ENCODE measurements around the gene CYB561A3. TPM values are rescaled to one million over a fixed set of nuclear protein-coding genes. Genes with fewer than 3 reads are reported as not detected.
A peak's percentile ranks its signal among the peaks of the same experiment; 100 is the strongest.

CYB561A3 gene
- total and polyA plus RNA-seq, 2 of the 13 experiments (the other 11 are each of a cell fraction or from before 2014, with no cell fraction given), result 11.4 to 14.9 TPM

DNA sequence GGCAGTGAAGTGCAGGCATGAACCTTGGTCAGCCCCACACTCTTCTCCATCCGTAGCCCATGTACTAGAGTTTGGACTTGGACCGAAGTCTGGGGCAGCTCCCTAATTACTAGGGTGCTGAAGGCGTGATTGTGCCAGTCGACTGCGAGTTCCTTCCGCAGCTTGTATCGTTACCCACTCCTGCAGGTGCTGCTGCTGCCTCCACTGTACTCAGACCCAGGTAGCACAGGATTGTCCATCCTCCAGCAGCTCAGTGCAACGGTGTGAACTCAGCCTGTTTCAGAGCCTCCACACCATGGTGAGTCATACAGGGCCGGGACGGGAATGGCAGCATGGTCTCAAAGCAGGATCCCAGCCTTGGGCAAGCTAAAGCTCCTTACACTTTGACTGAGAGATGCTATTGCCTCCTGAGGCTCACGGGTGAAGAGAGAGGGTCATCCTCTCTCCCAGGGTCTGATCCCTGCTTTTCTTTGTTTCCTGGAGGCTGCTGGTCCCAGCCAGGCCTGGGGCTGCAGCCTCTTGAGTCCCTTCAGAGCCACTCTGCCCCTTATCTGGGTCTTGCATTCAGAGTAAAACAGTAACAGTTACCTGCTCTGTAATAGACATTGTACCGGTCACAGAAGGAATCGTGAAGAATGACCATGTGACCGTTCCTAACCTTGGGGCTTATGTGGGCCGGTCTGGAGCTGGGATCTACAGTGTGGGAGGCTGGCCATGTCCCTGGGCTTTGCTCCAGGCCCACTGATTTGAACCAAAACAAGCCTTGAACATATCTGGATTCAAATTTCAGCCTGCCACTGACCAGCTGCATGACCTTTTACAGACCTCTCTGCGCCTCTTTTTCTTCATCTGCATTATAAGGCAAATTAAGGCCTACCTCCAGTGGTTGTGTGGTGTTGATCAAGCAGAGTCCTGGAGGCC lies 27.0 kb downstream of the CYB561A3 start (continued):
- TF ChIP-seq, protein P1, sequence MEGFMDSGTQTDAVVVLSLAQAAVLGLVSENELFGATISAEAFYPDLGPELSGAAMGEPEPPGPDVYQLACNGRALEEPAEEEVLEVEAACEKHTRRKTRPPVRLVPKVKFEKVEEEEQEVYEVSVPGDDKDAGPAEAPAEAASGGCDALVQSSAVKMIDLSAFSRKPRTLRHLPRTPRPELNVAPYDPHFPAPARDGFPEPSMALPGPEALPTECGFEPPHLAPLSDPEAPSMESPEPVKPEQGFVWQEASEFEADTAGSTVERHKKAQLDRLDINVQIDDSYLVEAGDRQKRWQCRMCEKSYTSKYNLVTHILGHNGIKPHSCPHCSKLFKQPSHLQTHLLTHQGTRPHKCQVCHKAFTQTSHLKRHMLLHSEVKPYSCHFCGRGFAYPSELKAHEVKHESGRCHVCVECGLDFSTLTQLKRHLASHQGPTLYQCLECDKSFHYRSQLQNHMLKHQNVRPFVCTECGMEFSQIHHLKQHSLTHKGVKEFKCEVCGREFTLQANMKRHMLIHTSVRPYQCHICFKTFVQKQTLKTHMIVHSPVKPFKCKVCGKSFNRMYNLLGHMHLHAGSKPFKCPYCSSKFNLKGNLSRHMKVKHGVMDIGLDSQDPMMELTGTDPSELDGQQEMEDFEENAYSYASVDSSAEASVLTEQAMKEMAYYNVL (CRISPR knock-in tag; IDR thresholded peaks at IDR 0.05; ENCODE audit: borderline replicate concordance), result peak; percentile 9; the same call in 1 of the 2 replicates
- TF ChIP-seq ZNF724P (CRISPR knock-in tag; IDR thresholded peaks at IDR 0.05; ENCODE audit: borderline replicate concordance) (no peak), ZFP36L1 (CRISPR knock-in tag; IDR thresholded peaks at IDR 0.05) (no peak; the same call in 1 of the 2 replicates), RAD51 (IDR thresholded peaks at IDR 0.05; ENCODE audit: borderline replicate concordance) (no peak), ZNF788 (CRISPR knock-in tag; IDR thresholded peaks at IDR 0.05; ENCODE audit: borderline replicate concordance) (peak; percentile 61; the same call in 1 of the 2 replicates), ZNF644 (CRISPR knock-in tag; IDR thresholded peaks at IDR 0.05; ENCODE audit: low read depth) (peak; percentile 44), ZNF264 (CRISPR knock-in tag; IDR thresholded peaks at IDR 0.05) (no peak), ZNF460 (CRISPR knock-in tag; IDR thresholded peaks at IDR 0.05; ENCODE audit: borderline replicate concordance) (no peak), IKZF4 (CRISPR knock-in tag; IDR thresholded peaks at IDR 0.05; ENCODE audit: borderline replicate concordance, low read depth, not compliant biosample characterization) (peak; percentile 73), GATA4 (IDR thresholded peaks at IDR 0.05; ENCODE audit: borderline replicate concordance, low read depth) (no peak)
- TF ChIP-seq, protein P2, sequence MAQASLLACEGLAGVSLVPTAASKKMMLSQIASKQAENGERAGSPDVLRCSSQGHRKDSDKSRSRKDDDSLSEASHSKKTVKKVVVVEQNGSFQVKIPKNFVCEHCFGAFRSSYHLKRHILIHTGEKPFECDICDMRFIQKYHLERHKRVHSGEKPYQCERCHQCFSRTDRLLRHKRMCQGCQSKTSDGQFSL (CRISPR knock-in tag; IDR thresholded peaks at IDR 0.05), result no peak
- TF ChIP-seq, protein P3, sequence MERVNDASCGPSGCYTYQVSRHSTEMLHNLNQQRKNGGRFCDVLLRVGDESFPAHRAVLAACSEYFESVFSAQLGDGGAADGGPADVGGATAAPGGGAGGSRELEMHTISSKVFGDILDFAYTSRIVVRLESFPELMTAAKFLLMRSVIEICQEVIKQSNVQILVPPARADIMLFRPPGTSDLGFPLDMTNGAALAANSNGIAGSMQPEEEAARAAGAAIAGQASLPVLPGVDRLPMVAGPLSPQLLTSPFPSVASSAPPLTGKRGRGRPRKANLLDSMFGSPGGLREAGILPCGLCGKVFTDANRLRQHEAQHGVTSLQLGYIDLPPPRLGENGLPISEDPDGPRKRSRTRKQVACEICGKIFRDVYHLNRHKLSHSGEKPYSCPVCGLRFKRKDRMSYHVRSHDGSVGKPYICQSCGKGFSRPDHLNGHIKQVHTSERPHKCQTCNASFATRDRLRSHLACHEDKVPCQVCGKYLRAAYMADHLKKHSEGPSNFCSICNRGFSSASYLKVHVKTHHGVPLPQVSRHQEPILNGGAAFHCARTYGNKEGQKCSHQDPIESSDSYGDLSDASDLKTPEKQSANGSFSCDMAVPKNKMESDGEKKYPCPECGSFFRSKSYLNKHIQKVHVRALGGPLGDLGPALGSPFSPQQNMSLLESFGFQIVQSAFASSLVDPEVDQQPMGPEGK (CRISPR knock-in tag; IDR thresholded peaks at IDR 0.05), result 0 out of 2 replicates have a peak, but pooled peaks have one; percentile 14
- TF ChIP-seq, protein P4, sequence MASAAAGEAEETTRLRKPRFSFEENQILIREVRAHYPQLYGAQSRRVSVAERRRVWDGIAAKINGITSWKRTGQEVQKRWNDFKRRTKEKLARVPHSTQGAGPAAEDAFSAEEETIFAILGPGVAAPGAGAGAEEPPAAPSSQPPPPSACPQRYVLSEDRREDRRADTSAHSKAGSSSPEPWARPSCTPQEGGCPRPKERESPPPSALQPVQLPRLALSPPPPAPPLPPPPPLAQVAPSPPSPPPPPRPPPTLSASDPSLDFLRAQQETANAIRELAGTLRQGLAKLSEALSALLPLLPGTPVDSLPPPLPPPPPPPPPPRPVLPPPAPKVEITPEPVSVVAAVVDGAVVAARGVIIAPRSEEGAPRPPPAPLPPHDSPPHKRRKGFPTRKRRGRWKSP (CRISPR knock-in tag; IDR thresholded peaks at IDR 0.05), result peak; percentile 12; the same call in 1 of the 2 replicates
- TF ChIP-seq, protein P5, sequence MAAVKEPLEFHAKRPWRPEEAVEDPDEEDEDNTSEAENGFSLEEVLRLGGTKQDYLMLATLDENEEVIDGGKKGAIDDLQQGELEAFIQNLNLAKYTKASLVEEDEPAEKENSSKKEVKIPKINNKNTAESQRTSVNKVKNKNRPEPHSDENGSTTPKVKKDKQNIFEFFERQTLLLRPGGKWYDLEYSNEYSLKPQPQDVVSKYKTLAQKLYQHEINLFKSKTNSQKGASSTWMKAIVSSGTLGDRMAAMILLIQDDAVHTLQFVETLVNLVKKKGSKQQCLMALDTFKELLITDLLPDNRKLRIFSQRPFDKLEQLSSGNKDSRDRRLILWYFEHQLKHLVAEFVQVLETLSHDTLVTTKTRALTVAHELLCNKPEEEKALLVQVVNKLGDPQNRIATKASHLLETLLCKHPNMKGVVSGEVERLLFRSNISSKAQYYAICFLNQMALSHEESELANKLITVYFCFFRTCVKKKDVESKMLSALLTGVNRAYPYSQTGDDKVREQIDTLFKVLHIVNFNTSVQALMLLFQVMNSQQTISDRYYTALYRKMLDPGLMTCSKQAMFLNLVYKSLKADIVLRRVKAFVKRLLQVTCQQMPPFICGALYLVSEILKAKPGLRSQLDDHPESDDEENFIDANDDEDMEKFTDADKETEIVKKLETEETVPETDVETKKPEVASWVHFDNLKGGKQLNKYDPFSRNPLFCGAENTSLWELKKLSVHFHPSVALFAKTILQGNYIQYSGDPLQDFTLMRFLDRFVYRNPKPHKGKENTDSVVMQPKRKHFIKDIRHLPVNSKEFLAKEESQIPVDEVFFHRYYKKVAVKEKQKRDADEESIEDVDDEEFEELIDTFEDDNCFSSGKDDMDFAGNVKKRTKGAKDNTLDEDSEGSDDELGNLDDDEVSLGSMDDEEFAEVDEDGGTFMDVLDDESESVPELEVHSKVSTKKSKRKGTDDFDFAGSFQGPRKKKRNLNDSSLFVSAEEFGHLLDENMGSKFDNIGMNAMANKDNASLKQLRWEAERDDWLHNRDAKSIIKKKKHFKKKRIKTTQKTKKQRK (IDR thresholded peaks at IDR 0.05; ENCODE audit: low read length), result no peak
- TF ChIP-seq, protein P6, sequence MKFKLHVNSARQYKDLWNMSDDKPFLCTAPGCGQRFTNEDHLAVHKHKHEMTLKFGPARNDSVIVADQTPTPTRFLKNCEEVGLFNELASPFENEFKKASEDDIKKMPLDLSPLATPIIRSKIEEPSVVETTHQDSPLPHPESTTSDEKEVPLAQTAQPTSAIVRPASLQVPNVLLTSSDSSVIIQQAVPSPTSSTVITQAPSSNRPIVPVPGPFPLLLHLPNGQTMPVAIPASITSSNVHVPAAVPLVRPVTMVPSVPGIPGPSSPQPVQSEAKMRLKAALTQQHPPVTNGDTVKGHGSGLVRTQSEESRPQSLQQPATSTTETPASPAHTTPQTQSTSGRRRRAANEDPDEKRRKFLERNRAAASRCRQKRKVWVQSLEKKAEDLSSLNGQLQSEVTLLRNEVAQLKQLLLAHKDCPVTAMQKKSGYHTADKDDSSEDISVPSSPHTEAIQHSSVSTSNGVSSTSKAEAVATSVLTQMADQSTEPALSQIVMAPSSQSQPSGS (CRISPR knock-in tag; IDR thresholded peaks at IDR 0.05), result peak; percentile 52; the same call in 1 of the 2 replicates

All from HepG2 (cell line).